HCT116 (cell line): ENCODE measurements around the gene ATL2. TPM values are rescaled to one million over a fixed set of nuclear protein-coding genes. Genes with fewer than 3 reads are reported as not detected.

ENCODE experiments used
- ATAC-seq: fragments of 200-7000 bp; cut with Tn5 transposase; 2 replicates; pipeline ENCODE4 v1.9.1; 2020; ENCODE audit warnings: mild to moderate bottlenecking, moderate library complexity
- BruUV-seq: library from RNA; stranded (reverse); fragments of 400-500 nt; replicated peaks from 2 replicates; lab custom pipeline; 2021; lab: Mats Ljungman, UMichigan
- CTCF ChIA-PET: fragments of 300-600 bp; sonication (Branson Sonifier 250); formaldehyde crosslinking; loops from one replicate; lab custom pipeline; 2021; ENCODE audit warnings: antibody characterized with exemption; lab: Charles Lee
- POLR2A ChIA-PET: fragments of 300-600, 350-600 bp; sonication (Branson Sonifier 250); formaldehyde crosslinking; loops from one replicate; lab custom pipeline; 2021; ENCODE audit warnings: antibody characterized with exemption; lab: Charles Lee
- RAD21 ChIA-PET, 2 experiments: fragments of 300-600 bp; sonication (Branson Sonifier 250); formaldehyde crosslinking; loops; one replicate each; lab custom pipeline; 2023; ENCODE audit warnings: low total read pairs in 2 of 2; ENCODE audit not compliant: uncharacterized antibody in 2 of 2, unreplicated experiment in 2 of 2, low non-redundant PET in 1 of 2; lab: Charles Lee
- DNase-seq: peaks from one replicate; pipeline ENCODE4 v3.0.0-alpha.2; 2010; ENCODE audit warnings: low read depth, low spot score
- H2AFZ ChIP-seq: fragments of 200-600 bp; shearing (Covaris generic), sonication (generic); 2 replicates; pipeline ENCODE4 v1.6.1; 2017; ENCODE audit warnings: low read depth, mixed run types, mixed read lengths, antibody characterized with exemption, low read length; ENCODE audit not compliant: poor library complexity, severe bottlenecking
- H3K27ac ChIP-seq: 2 replicates; pipeline ENCODE4 v1.5.1; 2012; ENCODE audit warnings: low read depth, low read length
- H3K27me3 ChIP-seq: fragments of 200-600 bp; sonication (generic); 2 replicates; pipeline ENCODE4 v1.6.1; 2016; ENCODE audit warnings: mixed run types, low read length, mixed read lengths; ENCODE audit not compliant: insufficient read depth
- H3K36me3 ChIP-seq, 2 experiments: fragments of 200-500 bp in 1 of 2; fragments of 200-600 bp in 1 of 2; sonication (Bioruptor generic) in 1 of 2; sonication (generic) in 1 of 2; 2 replicates each; pipeline versions ENCODE4 v1.5.1 to v1.6.1; 2014 to 2016; ENCODE audit warnings: low read length in 2 of 2, inconsistent platforms in 1 of 2, mixed read lengths in 1 of 2, mixed run types in 1 of 2; ENCODE audit not compliant: insufficient read depth in 2 of 2, control insufficient read depth in 1 of 2
- H3K4me1 ChIP-seq, 2 experiments: fragments of 200-600 bp in 1 of 2; sonication (generic) in 1 of 2; 2 replicates each; pipeline versions ENCODE4 v1.5.1 to v1.6.1; 2012 to 2017; ENCODE audit warnings: low read length in 2 of 2, inconsistent platforms in 1 of 2, mild to moderate bottlenecking in 1 of 2, mixed read lengths in 1 of 2, mixed run types in 1 of 2, moderate library complexity in 1 of 2; ENCODE audit not compliant: insufficient read depth in 2 of 2, control insufficient read depth in 1 of 2
- H3K4me2 ChIP-seq: fragments of 200-600 bp; sonication (generic); 2 replicates; pipeline ENCODE4 v1.6.1; 2017; ENCODE audit warnings: mixed run types, low read length, mixed read lengths
- H3K4me3 ChIP-seq, 2 experiments: fragments of 200-600 bp in 1 of 2; sonication (generic) in 1 of 2; replicated peaks in 1 of 2; 2 replicates each; pipeline ENCODE4 v1.5.1; 2011 to 2016; ENCODE audit warnings: low read length in 2 of 2, control low read depth in 1 of 2, low read depth in 1 of 2, mild to moderate bottlenecking in 1 of 2, mixed read lengths in 1 of 2, mixed run types in 1 of 2
- H3K79me2 ChIP-seq: fragments of 200-600 bp; sonication (generic); 2 replicates; pipeline ENCODE4 v1.6.1; 2017; ENCODE audit warnings: mild to moderate bottlenecking, mixed run types, low read length, moderate library complexity, mixed read lengths; ENCODE audit not compliant: insufficient read depth
- H3K9ac ChIP-seq: fragments of 200-600 bp; sonication (generic); 2 replicates; pipeline ENCODE4 v1.6.1; 2016; ENCODE audit warnings: low read length, mixed read lengths
- H3K9me2 ChIP-seq: fragments of 200-600 bp; sonication (generic), shearing (Covaris generic); 2 replicates; pipeline ENCODE4 v1.6.1; 2017; ENCODE audit warnings: mixed run types, mild to moderate bottlenecking, moderate library complexity; ENCODE audit not compliant: insufficient read depth
- H3K9me3 ChIP-seq, 2 experiments: fragments of 200-500 bp in 1 of 2; fragments of 200-600 bp in 1 of 2; sonication (Bioruptor generic) in 1 of 2; sonication (generic) in 1 of 2; 2 replicates each; pipeline ENCODE4 v1.6.1; 2014 to 2017; ENCODE audit warnings: low read length in 2 of 2, mixed read lengths in 2 of 2, inconsistent platforms in 1 of 2, low read depth in 1 of 2, mild to moderate bottlenecking in 1 of 2, mixed run types in 1 of 2, moderate library complexity in 1 of 2; ENCODE audit not compliant: control insufficient read depth in 1 of 2, insufficient read depth in 1 of 2
- H4K20me1 ChIP-seq: fragments of 200-600 bp; sonication (generic), shearing (Covaris generic); 2 replicates; pipeline ENCODE4 v1.6.1; 2017; ENCODE audit warnings: mixed run types, mild to moderate bottlenecking, moderate library complexity; ENCODE audit not compliant: insufficient read depth
- CEBPB ChIP-seq: IDR thresholded peaks from 2 replicates; pipeline ENCODE4 v1.6.1; 2012; ENCODE audit warnings: low read depth
- CTCF ChIP-seq, 3 experiments: fragments of 200-600 bp in 1 of 3; sonication (generic) in 1 of 3; IDR thresholded peaks in 2 of 3; conservative IDR thresholded peaks in 1 of 3; 2 replicates each; pipeline ENCODE4 v1.5.1; 2012 to 2017; ENCODE audit warnings: low read depth in 2 of 3, low read length in 2 of 3, antibody characterized with exemption in 1 of 3, borderline replicate concordance in 1 of 3, control low read depth in 1 of 3, mild to moderate bottlenecking in 1 of 3, mixed read lengths in 1 of 3, mixed run types in 1 of 3, moderate library complexity in 1 of 3; ENCODE audit not compliant: insufficient read depth in 1 of 3
- EGR1 ChIP-seq: IDR thresholded peaks from 2 replicates; pipeline ENCODE4 v1.6.1; 2012; ENCODE audit warnings: low read depth
- ELF1 ChIP-seq: IDR thresholded peaks from 2 replicates; pipeline ENCODE4 v1.6.1; 2012; ENCODE audit warnings: low read depth, borderline replicate concordance
- EZH2 ChIP-seq: fragments of 200-600 bp; sonication (generic); IDR thresholded peaks from 2 replicates; pipeline ENCODE4 v1.6.1; 2017; ENCODE audit warnings: antibody characterized with exemption, mixed run types
- FOSL1 ChIP-seq: IDR thresholded peaks from 2 replicates; pipeline ENCODE4 v1.6.1; 2012; ENCODE audit warnings: low read depth
- JUND ChIP-seq: IDR thresholded peaks from 2 replicates; pipeline ENCODE4 v1.6.1; 2012
- POLR2A ChIP-seq: IDR thresholded peaks from 2 replicates; pipeline ENCODE4 v1.7.0; 2011; ENCODE audit warnings: borderline replicate concordance; ENCODE audit not compliant: insufficient read depth, insufficient read length; ENCODE audit errors: extremely low read depth
- RAD21 ChIP-seq: IDR thresholded peaks from 2 replicates; pipeline ENCODE4 v1.6.1; 2012; ENCODE audit warnings: low read depth, mild to moderate bottlenecking
- REST ChIP-seq: IDR thresholded peaks from 2 replicates; pipeline ENCODE4 v1.6.1; 2012; ENCODE audit warnings: low read depth
- SIN3A ChIP-seq: IDR thresholded peaks from 2 replicates; pipeline ENCODE4 v1.6.1; 2012; ENCODE audit warnings: low read depth
- YY1 ChIP-seq: IDR thresholded peaks from 2 replicates; pipeline ENCODE4 v1.6.1; 2011; ENCODE audit warnings: low read length, low read depth, moderate library complexity, mild to moderate bottlenecking; ENCODE audit not compliant: insufficient replicate concordance; ENCODE audit errors: extremely low read depth
- ZFX ChIP-seq: fragments of 450-650 bp; IDR thresholded peaks from 2 replicates; pipeline ENCODE4 v1.6.1; 2017
- ZNF274 ChIP-seq: fragments of 200-500 bp; sonication (Bioruptor generic); IDR thresholded peaks from 2 replicates; pipeline ENCODE4 v1.6.1; 2014; ENCODE audit warnings: mild to moderate bottlenecking, low read depth, low read length, inconsistent platforms
- intact Hi-C: fragments of 100-400 bp; cut with micrococcal nuclease; formaldehyde crosslinking; loops from 2 replicates; pipeline ENCODE4 v1.10.0; 2022
- total RNA-seq: library from RNA; stranded (reverse); gene quantifications from one replicate; pipeline ENCODE4 v1.2.1, GENCODE V29; 2021; ENCODE audit not compliant: unreplicated experiment

ATL2 gene
- total RNA-seq, 1 experiment from 2014 or later, result 80.7 TPM

- no peak for TF ChIP-seq POLR2A
- peak; percentile 31; the same call in 1 of the 2 replicates for TF ChIP-seq RAD21
- TF ChIP-seq, all 23 proteins: peak for 1
- CTCF ChIA-PET, result interaction anchor here (0.9 to 1.6 kb wide), 6 partner anchors 9 to 132 kb away, joined by 4 to 7 read pairs (median 4); no protein-coding TSS in a partner anchor
- BruUV-seq, result no TSS peak
Observed at GRCh38 chr2:38375696-38376345, 1.3 kb downstream of the ATL2 start.

GRCh38 chr2:38374984-38375383, 2.1 kb downstream of the ATL2 start:
- ChIA-PET POLR2A (no interaction called here), RAD21 (no interaction called here), CTCF (interaction anchor here (1.0 kb wide), 1 partner anchor 60 kb away, joined by 3 read pairs; no protein-coding TSS in a partner anchor)
- H3K27ac ChIP-seq, result no peak overlapping the region
- TF ChIP-seq REST (no peak), ZFX (no peak), EZH2 (no peak), ELF1 (no peak), EGR1 (no peak), SIN3A (no peak), YY1 (no peak), ZNF274 (no peak), CTCF (IDR thresholded peaks at IDR 0.05 in 2 of 3, conservative IDR thresholded peaks at IDR 0.05 in 1 of 3; ENCODE audit: borderline replicate concordance in 1 of 3, insufficient read depth in 1 of 3, low read depth in 2 of 3, low read length in 2 of 3) (no peak), FOSL1 (no peak), JUND (no peak), CEBPB (no peak)
- no peak overlapping the region for H2AFZ ChIP-seq
- ATAC-seq (no peak), DNase-seq (no peak)
- no TSS peak for BruUV-seq
- no peaks in the 10 kb centered on the region for H3K27me3 ChIP-seq
- H3K9ac ChIP-seq, result no peak overlapping the region; the same call in 1 of the 2 replicates
- intact Hi-C loops, result no loop called here
- peak overlapping the region; percentile 97 for H3K4me2 ChIP-seq
- no peaks in the 10 kb centered on the region for H3K36me3 ChIP-seq
- H3K4me1 ChIP-seq, result peaks cover 16 to 25% of the 10 kb centered on the region in 2 experiments
- peaks cover 36% of the 10 kb centered on the region; the same call in 1 of the 2 replicates for H4K20me1 ChIP-seq
- no peaks in the 10 kb centered on the region for H3K9me3 ChIP-seq
- peaks cover 66% of the 10 kb centered on the region for H3K79me2 ChIP-seq
- peak overlapping the region in 1 of 2 experiments; percentile 85; a peak in 1 of 4 replicates for H3K4me3 ChIP-seq
- no peaks in the 10 kb centered on the region for H3K9me2 ChIP-seq

More at GRCh38 chr2:38375696-38376345, 1.3 kb downstream of the ATL2 start:
- peak overlapping the region; percentile 95 for H3K9ac ChIP-seq
- H3K79me2 ChIP-seq, result peaks cover 58% of the 10 kb centered on the region
- peak overlapping the region; percentile 85 to 91 for H3K4me3 ChIP-seq
- intact Hi-C loops, result no loop called here
- no peaks in the 10 kb centered on the region for H3K9me3 ChIP-seq
- peak overlapping the region; percentile 97 for H3K4me2 ChIP-seq
- H4K20me1 ChIP-seq, result peaks cover 32% of the 10 kb centered on the region; the same call in 1 of the 2 replicates
- H2AFZ ChIP-seq, result no peak overlapping the region
- peaks cover 16 to 25% of the 10 kb centered on the region in 2 experiments for H3K4me1 ChIP-seq
- H3K9me2 ChIP-seq, result no peaks in the 10 kb centered on the region
- ChIA-PET RAD21 (interaction anchor here (1.0 to 1.5 kb wide), 2 partner anchors 18 to 90 kb away, joined by 3 read pairs; no protein-coding TSS in a partner anchor), POLR2A (interaction anchor here (0.8 to 1.2 kb wide), 4 partner anchors 14 to 376 kb away, joined by 3 read pairs; partner anchors contain the start of gene SRSF7)
- H3K36me3 ChIP-seq, result no peaks in the 10 kb centered on the region
- no peaks in the 10 kb centered on the region for H3K27me3 ChIP-seq
- DNase-seq (no peak), ATAC-seq (peak; percentile 51; the same call in 1 of the 2 replicates)
- H3K27ac ChIP-seq, result peak overlapping the region; percentile 94
